ENCODE data around the gene ODAM. TPM values are rescaled to one million over a fixed set of nuclear protein-coding genes. Genes with fewer than 3 reads are reported as not detected.
"Not testable (repeated sequence)": the region's sequence is repeated elsewhere in the genome, so short reads cannot be mapped to it uniquely, and the experiment has no call there.

The ODAM gene
- total RNA-seq, 1 experiment from 2014 or later: not detected

DNA sequence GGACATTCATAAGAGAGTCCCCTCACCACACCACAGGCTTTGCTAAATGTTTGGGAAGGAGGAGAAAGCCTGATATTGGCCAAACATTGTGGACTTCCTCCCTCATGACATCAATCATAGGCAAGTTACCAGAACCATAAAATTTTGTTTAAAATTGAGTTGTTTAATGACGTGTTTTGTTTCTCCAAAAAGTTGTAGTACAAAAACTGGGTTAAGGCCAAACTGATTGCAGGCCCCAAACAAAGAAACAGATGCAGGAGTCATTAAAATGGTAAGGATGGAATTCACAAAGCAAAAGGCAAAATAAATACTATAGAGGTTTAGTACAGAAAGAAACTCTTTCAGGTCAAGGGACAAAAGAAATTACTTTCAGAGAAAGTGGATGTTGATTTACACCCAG lies 3.9 kb upstream of the ODAM start:
- Histone ChIP-seq H3K4me3 (no peak overlapping the region), H3K27me3 (replicated peaks) (0 out of 2 replicates have a peak, but pooled peaks cover 2% of the 10 kb centered on the region), H3K27ac (no peak overlapping the region), H3K9me3 (replicated peaks) (no peaks in the 10 kb centered on the region), H3K4me1 (replicated peaks) (no peaks in the 10 kb centered on the region), H3K36me3 (no peaks in the 10 kb centered on the region)
- DNase-seq (ENCODE audit: low read depth in 1 of 2, low spot score in 2 of 2): no peak

DNA sequence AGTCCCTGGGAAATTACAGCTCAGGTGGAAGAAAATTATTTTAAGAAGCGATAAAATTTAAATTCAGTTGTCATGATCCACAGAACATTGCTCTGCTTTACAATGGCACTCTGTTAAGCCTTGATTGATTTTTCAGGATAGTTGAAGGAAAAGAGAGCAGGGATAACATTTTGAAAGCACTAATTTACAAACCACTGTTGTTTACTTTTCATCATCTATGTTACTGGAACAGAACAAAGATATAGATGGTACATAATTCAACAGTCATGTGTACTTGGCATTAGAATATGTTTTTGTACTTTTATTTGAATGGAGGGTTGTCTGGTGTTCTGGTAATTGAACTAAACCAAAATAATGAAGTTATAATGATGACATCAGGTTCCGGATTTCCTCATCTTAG lies 2.6 kb upstream of the ODAM start:
- no peaks in the 10 kb centered on the region for H3K9me3 ChIP-seq (replicated peaks)
- H3K4me1 ChIP-seq (replicated peaks): no peaks in the 10 kb centered on the region
- H3K27ac ChIP-seq: no peak overlapping the region
- H3K36me3 ChIP-seq: no peaks in the 10 kb centered on the region
- no peak overlapping the region for H3K4me3 ChIP-seq
- H3K27me3 ChIP-seq (replicated peaks): 0 out of 2 replicates have a peak, but pooled peaks cover 2% of the 10 kb centered on the region
- no peak for DNase-seq (ENCODE audit: low read depth in 1 of 2, low spot score in 2 of 2)

DNA sequence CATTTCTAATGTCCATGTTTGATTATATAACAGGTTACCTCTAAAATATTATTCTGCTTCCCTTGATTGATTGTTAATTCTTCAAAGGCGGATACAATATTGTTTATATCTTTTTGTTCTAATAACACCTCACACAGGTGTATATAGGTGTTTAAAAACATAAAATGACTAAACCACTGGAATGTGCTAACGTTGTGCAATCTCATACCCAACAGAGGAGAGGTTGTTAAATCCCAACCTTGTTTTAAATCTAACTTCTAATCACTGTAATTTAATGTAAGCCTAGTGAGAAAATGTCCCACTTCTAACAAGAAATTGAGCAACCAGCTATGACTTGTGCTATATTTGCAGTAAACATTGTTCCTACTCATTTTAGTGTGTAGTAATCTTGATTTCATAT lies 1.3 kb downstream of the ODAM start:
- H3K4me1 ChIP-seq (replicated peaks): no peaks in the 10 kb centered on the region
- H3K4me3 ChIP-seq: no peak overlapping the region
- H3K36me3 ChIP-seq: no peaks in the 10 kb centered on the region
- no peak for DNase-seq (ENCODE audit: low read depth in 1 of 2, low spot score in 2 of 2)
- no peak overlapping the region for H3K27ac ChIP-seq
- no peaks in the 10 kb centered on the region for H3K9me3 ChIP-seq (replicated peaks)
- 0 out of 2 replicates have a peak, but pooled peaks cover 2% of the 10 kb centered on the region for H3K27me3 ChIP-seq (replicated peaks)

DNA sequence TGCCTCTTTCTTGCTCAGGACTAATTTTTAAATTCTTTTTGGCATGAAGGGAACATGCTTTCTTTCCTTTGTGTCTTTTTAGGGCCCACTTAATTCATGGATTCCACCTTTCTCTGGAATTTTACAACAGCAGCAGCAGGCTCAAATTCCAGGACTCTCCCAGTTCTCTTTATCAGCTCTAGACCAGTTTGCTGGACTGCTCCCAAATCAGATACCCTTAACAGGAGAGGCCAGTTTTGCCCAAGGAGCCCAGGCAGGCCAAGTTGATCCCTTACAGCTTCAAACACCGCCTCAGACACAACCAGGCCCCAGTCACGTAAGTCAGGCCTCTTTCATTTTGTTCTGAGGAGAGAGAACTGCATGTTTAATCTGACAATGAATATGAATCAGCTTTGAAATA lies 2.3 kb downstream of the ODAM start:
- 0 out of 2 replicates have a peak, but pooled peaks cover 2% of the 10 kb centered on the region for H3K27me3 ChIP-seq (replicated peaks)
- DNase-seq (ENCODE audit: low read depth in 1 of 2, low spot score in 2 of 2): no peak
- H3K4me1 ChIP-seq (replicated peaks): no peaks in the 10 kb centered on the region
- H3K36me3 ChIP-seq: no peaks in the 10 kb centered on the region
- no peak overlapping the region for H3K27ac ChIP-seq
- H3K9me3 ChIP-seq (replicated peaks): no peaks in the 10 kb centered on the region
- H3K4me3 ChIP-seq: no peak overlapping the region

DNA sequence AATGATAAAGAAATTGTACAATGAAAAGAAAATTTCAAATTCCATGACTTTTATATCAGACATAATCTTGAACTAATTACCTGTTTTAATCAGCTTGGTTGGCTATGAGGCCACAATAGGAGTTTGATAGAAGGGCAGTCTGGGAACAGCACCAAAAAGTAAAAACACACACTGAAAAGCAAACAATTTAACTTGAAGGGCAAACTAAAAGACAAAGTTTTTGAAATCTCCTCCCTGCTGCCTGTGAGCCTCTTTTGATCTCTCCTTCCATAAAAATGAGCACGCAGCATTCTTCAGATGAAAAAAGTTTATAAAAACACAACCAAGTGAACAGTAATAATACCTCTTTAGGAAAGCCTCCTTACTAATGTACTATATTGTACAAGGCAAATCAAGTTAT lies 8.1 kb downstream of the ODAM start:
- no peak for DNase-seq (ENCODE audit: low read depth in 1 of 2, low spot score in 2 of 2)
- no peaks in the 10 kb centered on the region for H3K36me3 ChIP-seq
- H3K27me3 ChIP-seq (replicated peaks): no peaks in the 10 kb centered on the region
- no peak overlapping the region for H3K27ac ChIP-seq
- H3K4me3 ChIP-seq: no peak overlapping the region
- no peaks in the 10 kb centered on the region for H3K4me1 ChIP-seq (replicated peaks)
- H3K9me3 ChIP-seq (replicated peaks): no peaks in the 10 kb centered on the region

DNA sequence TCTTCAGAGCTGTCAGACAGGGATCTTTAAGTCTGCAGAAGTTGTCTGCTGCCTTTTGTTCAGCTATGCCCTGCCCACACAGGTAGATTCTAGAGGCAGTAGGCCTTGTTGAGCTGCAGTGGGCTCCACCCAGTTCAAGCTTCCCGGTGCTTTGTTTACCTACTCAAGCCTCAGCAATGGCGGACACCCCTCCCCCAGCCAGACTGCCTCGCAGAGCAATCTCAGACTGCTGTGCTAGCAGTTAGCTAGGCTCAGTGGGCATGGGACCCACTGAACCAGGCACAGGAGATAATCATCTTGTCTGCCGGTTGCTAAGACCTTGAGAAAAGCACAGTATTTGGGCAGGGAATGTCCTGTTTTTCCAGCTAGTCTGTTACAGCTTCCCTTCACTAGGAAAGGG lies 17.2 kb downstream of the ODAM start:
- not testable (repeated sequence) for H3K27me3 ChIP-seq (replicated peaks); H3K36me3 ChIP-seq; H3K4me1 ChIP-seq (replicated peaks); H3K4me3 ChIP-seq; DNase-seq (ENCODE audit: low read depth in 1 of 2, low spot score in 2 of 2); H3K27ac ChIP-seq; H3K9me3 ChIP-seq (replicated peaks)

DNA sequence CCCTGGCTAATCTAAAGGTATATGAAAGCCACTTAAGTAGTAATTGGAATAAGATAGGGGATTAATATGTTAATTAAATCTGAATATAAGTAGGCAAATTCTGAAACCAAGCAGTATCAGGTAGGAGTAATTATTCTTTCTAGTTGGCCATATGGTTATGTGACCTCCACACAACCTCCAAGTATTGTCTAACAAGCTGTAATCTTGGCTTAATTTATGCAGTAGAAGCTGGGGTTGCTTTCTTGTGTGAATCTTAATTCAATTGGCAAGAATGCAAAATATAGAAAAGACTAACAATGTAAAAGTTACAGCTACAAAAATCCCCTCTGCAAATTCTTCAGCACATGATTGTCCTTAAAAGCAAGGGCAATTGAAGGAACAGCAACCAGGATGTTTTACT lies 20.6 kb downstream of the ODAM start:
- not testable (repeated sequence) for H3K9me3 ChIP-seq (replicated peaks); H3K4me3 ChIP-seq; H3K4me1 ChIP-seq (replicated peaks); DNase-seq (ENCODE audit: low read depth in 1 of 2, low spot score in 2 of 2); H3K27me3 ChIP-seq (replicated peaks); H3K36me3 ChIP-seq; H3K27ac ChIP-seq

DNA sequence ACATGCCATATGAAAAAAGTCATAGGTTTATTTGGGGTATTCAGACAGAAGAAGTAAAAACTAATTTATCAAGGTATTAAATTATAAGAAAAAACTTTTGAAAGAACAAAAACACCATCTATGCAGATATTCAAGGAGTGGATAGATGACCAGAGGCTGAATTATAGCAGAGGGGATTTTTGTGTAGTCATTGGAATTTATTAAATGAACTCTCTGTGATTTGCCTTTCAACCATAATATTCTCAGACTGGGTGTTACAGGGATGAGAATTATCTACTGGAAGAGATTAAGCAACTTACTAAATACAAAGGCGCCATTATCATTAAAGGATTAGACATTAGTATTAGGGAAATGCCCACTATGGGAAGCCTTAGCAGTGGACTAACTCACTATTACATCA lies 21.0 kb downstream of the ODAM start:
- not testable (repeated sequence) for DNase-seq (ENCODE audit: low read depth in 1 of 2, low spot score in 2 of 2); H3K36me3 ChIP-seq; H3K27me3 ChIP-seq (replicated peaks); H3K27ac ChIP-seq; H3K4me3 ChIP-seq; H3K9me3 ChIP-seq (replicated peaks); H3K4me1 ChIP-seq (replicated peaks)

DNA sequence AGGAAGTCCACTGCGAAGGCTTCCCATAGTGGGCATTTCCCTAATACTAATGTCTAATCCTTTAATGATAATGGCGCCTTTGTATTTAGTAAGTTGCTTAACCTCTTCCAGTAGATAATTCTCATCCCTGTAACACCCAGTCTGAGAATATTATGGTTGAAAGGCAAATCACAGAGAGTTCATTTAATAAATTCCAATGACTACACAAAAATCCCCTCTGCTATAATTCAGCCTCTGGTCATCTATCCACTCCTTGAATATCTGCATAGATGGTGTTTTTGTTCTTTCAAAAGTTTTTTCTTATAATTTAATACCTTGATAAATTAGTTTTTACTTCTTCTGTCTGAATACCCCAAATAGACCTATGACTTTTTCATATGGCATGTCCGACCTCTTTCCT lies 25.9 kb downstream of the ODAM start:
- not testable (repeated sequence) for H3K27ac ChIP-seq; H3K4me1 ChIP-seq (replicated peaks); DNase-seq (ENCODE audit: low read depth in 1 of 2, low spot score in 2 of 2); H3K36me3 ChIP-seq; H3K4me3 ChIP-seq; H3K27me3 ChIP-seq (replicated peaks); H3K9me3 ChIP-seq (replicated peaks)

DNA sequence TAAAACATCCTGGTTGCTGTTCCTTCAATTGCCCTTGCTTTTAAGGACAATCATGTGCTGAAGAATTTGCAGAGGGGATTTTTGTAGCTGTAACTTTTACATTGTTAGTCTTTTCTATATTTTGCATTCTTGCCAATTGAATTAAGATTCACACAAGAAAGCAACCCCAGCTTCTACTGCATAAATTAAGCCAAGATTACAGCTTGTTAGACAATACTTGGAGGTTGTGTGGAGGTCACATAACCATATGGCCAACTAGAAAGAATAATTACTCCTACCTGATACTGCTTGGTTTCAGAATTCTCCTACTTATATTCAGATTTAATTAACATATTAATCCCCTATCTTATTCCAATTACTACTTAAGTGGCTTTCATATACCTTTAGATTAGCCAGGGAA lies 26.3 kb downstream of the ODAM start:
- not testable (repeated sequence) for DNase-seq (ENCODE audit: low read depth in 1 of 2, low spot score in 2 of 2); H3K9me3 ChIP-seq (replicated peaks); H3K36me3 ChIP-seq; H3K27ac ChIP-seq; H3K4me1 ChIP-seq (replicated peaks); H3K27me3 ChIP-seq (replicated peaks); H3K4me3 ChIP-seq

DNA sequence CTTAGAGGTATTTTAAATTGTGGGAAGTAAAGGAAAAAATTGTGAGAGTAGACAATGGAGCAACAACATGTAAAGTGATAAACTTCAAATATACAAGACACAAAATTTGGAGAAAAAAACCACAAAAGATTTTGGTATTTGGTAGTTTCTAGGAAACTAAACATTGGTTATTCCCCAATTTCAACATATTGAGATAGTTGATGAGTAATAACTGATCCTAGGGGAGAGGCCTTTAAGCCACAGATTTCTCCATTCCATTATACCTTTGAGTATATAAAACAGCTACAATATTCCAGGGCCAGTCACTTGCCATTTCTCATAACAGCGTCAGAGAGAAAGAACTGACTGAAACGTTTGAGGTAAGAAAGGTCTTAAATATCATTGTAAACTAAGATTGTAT lies 30.3 kb downstream of the ODAM start, which contains the start of gene FDCSP:
TSS of gene FDCSP (plus strand) at position 301 of the 400 bp plus-strand sequence. CDS start 5,071 bp downstream, outside the sequence.
- Histone ChIP-seq H3K9me3 (replicated peaks) (no peaks in the 10 kb centered on the region), H3K4me1 (replicated peaks) (no peaks in the 10 kb centered on the region), H3K4me3 (no peak within 1 kb of the TSS), H3K27me3 (replicated peaks) (no peaks in the 10 kb centered on the region), H3K27ac (no peak within 1 kb of the TSS), H3K36me3 (no peaks in the 10 kb centered on the region)
- no peak for DNase-seq (ENCODE audit: low read depth in 1 of 2, low spot score in 2 of 2)

DNA sequence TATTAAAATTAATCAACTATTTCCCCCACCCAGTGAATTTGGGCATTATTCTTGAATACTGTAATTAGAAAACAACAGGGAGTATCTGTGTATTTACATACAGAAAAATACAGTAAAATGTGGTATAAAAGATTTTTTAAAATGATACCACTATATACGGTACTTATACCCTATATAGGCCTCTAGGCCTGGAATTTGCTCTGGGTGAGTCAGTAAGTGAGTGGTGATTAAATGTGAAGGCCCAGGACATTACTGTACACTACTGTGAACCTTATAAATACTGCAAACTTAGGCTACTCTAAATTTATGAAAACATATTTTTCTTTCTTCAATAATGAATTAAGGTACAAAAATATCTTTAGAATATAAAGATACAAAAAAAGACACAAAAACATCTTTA lies 40.6 kb downstream of the ODAM start:
- Histone ChIP-seq H3K36me3 (no peaks in the 10 kb centered on the region), H3K27me3 (replicated peaks) (no peaks in the 10 kb centered on the region), H3K9me3 (replicated peaks) (no peaks in the 10 kb centered on the region), H3K4me3 (no peak overlapping the region), H3K4me1 (replicated peaks) (no peaks in the 10 kb centered on the region), H3K27ac (no peak overlapping the region)
- no peak for DNase-seq (ENCODE audit: low read depth in 1 of 2, low spot score in 2 of 2)

DNA sequence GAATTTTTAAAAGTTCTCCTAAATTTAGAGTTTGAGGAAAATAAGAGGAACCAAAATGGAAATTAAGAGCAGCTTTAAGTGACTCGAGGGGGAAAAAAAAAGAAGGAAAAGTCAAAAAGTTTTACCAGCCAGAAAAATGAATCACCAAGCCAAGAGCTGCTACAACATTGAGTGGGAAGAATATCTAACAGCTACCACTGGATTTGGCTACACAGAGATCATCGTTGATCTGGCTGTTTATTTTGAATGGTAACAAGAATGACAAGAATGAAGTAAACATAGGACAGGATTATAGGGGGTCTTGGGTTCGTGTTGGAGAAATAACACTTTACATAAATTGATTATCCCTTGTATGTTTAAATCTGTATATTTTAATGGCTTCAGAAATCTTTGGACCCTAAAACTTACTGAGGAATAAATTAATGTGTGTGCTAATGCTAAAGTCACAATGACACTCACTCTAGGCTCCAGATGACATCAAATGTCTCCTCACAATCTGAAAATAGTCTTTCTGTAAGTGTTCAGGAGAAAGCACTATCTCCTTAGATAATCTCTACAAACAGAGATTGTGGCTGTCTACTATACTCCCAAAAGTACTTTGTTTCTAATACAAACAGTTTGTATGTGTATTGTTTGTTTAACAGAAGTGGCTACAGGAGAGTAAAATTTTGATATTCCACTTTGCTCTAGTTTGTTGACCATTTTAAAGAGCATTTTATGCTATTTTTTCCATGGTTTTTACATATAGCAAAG lies 43.8 kb downstream of the ODAM start:
- Histone ChIP-seq H3K27ac (no peak overlapping the region), H3K9me3 (replicated peaks) (no peaks in the 10 kb centered on the region), H3K4me1 (replicated peaks) (no peaks in the 10 kb centered on the region), H3K4me3 (no peak overlapping the region), H3K36me3 (no peaks in the 10 kb centered on the region), H3K27me3 (replicated peaks) (no peaks in the 10 kb centered on the region)
- DNase-seq (ENCODE audit: low read depth in 1 of 2, low spot score in 2 of 2): no peak

DNA sequence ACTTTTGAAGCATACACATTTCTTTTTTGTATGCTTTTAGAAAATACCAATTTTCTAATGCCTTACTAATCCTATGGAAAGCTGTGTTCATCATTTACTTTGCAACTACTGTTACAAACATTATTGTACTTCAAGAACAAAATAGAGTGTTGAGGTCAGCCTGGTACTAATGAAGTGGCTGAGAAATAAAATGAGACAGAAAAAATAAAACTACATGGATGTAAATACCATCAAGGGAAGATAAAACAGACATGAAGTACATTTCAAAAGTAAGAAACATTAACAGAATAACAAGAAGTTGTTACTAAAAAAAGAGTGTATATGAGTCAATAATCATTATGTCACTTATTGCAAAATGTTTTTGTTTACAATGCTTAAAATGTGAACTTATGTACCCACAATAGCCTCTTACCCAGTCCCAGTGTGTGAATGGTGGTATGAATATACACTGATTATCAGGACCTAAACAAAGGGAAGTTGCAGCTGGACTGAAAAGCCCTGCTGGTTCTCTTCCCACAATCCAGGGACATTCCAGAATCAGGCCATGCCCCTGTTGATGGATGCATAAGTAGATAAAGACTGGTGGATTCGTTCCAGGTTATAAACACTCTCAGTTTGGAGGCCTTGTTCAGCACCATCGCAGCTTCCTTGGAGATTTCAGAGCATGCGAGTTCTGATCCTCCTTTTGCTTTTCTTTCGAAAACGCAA lies 44.5 kb downstream of the ODAM start:
- no peak for DNase-seq (ENCODE audit: low read depth in 1 of 2, low spot score in 2 of 2)
- no peaks in the 10 kb centered on the region for H3K27me3 ChIP-seq (replicated peaks)
- H3K27ac ChIP-seq: no peak overlapping the region

More for the DNA sequence above, 44.5 kb downstream of the ODAM start:
- Histone ChIP-seq H3K4me1 (replicated peaks) (no peaks in the 10 kb centered on the region), H3K9me3 (replicated peaks) (no peaks in the 10 kb centered on the region), H3K36me3 (no peaks in the 10 kb centered on the region), H3K4me3 (no peak overlapping the region)
